B cell (primary cell): ENCODE measurements around the gene DCUN1D3. TPM values are rescaled to one million over a fixed set of nuclear protein-coding genes. Genes with fewer than 3 reads are reported as not detected.

Experiments used
- ATAC-seq: fragments of 200-7000 bp; cut with Tn5 transposase; one replicate; pipeline ENCODE4 v1.10.0; 2021; ENCODE audit warnings: low read depth, mild to moderate bottlenecking, moderate number of reproducible peaks, moderate library complexity
- CTCF ChIA-PET: fragments of 350-600 bp; sonication (Branson Sonifier 250); formaldehyde crosslinking; loops from one replicate; lab custom pipeline; 2021; ENCODE audit warnings: antibody characterized with exemption, inconsistent platforms; lab: Charles Lee
- POLR2A ChIA-PET: fragments of 350-600 bp; sonication (Branson Sonifier 250); formaldehyde crosslinking; loops from one replicate; lab custom pipeline; 2021; ENCODE audit warnings: antibody characterized with exemption; lab: Charles Lee
- DNase-seq: peaks from one replicate; pipeline ENCODE4 v3.0.0; 2013
- H2AFZ ChIP-seq: 2 replicates; pipeline ENCODE4 v1.6.1; 2012; ENCODE audit warnings: mild to moderate bottlenecking, low read depth, low read length; ENCODE audit not compliant: insufficient read depth, poor library complexity, severe bottlenecking
- H3K27ac ChIP-seq, 2 donors: 1 replicate in 1 of 2; 2 replicates in 1 of 2; pipeline ENCODE4 v1.5.1; 2012 to 2013; ENCODE audit warnings: low read length in 2 of 2, mild to moderate bottlenecking in 2 of 2, moderate library complexity in 1 of 2
- H3K27me3 ChIP-seq, 4 experiments: fragments of 200-600 bp in 1 of 4; sonication (generic) in 1 of 4; replicated peaks in 1 of 4; 1 replicate in 2 of 4; 2 replicates in 2 of 4; pipeline versions ENCODE4 v1.6.1 to v1.7.0; 2013 to 2016; ENCODE audit warnings: low read length in 3 of 4, mild to moderate bottlenecking in 2 of 4, mixed read lengths in 1 of 4, moderate library complexity in 1 of 4; ENCODE audit not compliant: insufficient read depth in 4 of 4, control insufficient read depth in 3 of 4; ENCODE audit errors: control extremely low read depth in 1 of 4
- H3K36me3 ChIP-seq, 2 experiments: replicated peaks in 1 of 2; 1 replicate in 1 of 2; 2 replicates in 1 of 2; pipeline versions ENCODE4 v1.6.1 to v1.7.1; 2013; ENCODE audit warnings: low read length in 1 of 2; ENCODE audit not compliant: insufficient read depth in 2 of 2, control insufficient read depth in 1 of 2; ENCODE audit errors: control extremely low read depth in 1 of 2, extremely low read depth in 1 of 2
- H3K4me1 ChIP-seq, 2 donors: fragments of 200-600 bp in 1 of 2; sonication (generic) in 1 of 2; 1 replicate in 1 of 2; 2 replicates in 1 of 2; pipeline versions ENCODE4 v1.5.1 to v1.6.1; 2013 to 2017; ENCODE audit warnings: low read length in 2 of 2; ENCODE audit not compliant: control insufficient read depth in 2 of 2, insufficient read depth in 2 of 2
- H3K4me2 ChIP-seq: replicated peaks from 2 replicates; pipeline ENCODE3; 2012; ENCODE audit warnings: mild to moderate bottlenecking, low read depth, low read length; ENCODE audit not compliant: poor library complexity, severe bottlenecking
- H3K4me3 ChIP-seq, 5 experiments: fragments of 200-600 bp in 1 of 5; sonication (generic) in 1 of 5; 1 replicate in 3 of 5; 2 replicates in 2 of 5; pipeline versions ENCODE4 v1.5.1 to v1.7.0; 2011 to 2016; ENCODE audit warnings: low read length in 4 of 5, mild to moderate bottlenecking in 4 of 5, low read depth in 2 of 5, control low read depth in 1 of 5, moderate library complexity in 1 of 5; ENCODE audit not compliant: insufficient read depth in 1 of 5; ENCODE audit errors: control extremely low read depth in 1 of 5, extremely low read depth in 1 of 5
- H3K79me2 ChIP-seq: fragments of 200-600 bp; sonication (generic); one replicate; pipeline ENCODE4 v1.6.0; 2016; ENCODE audit warnings: low read length; ENCODE audit not compliant: control insufficient read depth, insufficient read depth
- H3K9ac ChIP-seq: fragments of 200-600 bp; sonication (generic); 2 replicates; pipeline ENCODE4 v1.6.1; 2017; ENCODE audit warnings: mild to moderate bottlenecking, low read length, moderate library complexity
- H3K9me3 ChIP-seq, 3 donors: one replicate each; pipeline versions ENCODE4 v1.6.1 to v1.7.1; 2013; ENCODE audit warnings: low read length in 2 of 3; ENCODE audit not compliant: control insufficient read depth in 2 of 3, insufficient read depth in 1 of 3; ENCODE audit errors: control extremely low read depth in 1 of 3
- H4K20me1 ChIP-seq: 2 replicates; pipeline ENCODE4 v1.6.0; 2012; ENCODE audit warnings: mild to moderate bottlenecking, low read length; ENCODE audit not compliant: insufficient read depth, control insufficient read depth, poor library complexity, severe bottlenecking
- H3K27ac Mint-ChIP-seq: one replicate; pipeline ENCODE4 v1.8.0; 2021; ENCODE audit warnings: mixed read lengths
- H3K27me3 Mint-ChIP-seq: one replicate; pipeline ENCODE4 v1.8.0; 2021; ENCODE audit warnings: mixed read lengths
- H3K4me1 Mint-ChIP-seq: one replicate; pipeline ENCODE4 v1.8.0; 2021; ENCODE audit warnings: mixed read lengths
- H3K4me3 Mint-ChIP-seq: one replicate; pipeline ENCODE4 v1.8.0; 2021; ENCODE audit warnings: mixed read lengths
- H3K9me3 Mint-ChIP-seq: one replicate; pipeline ENCODE4 v1.8.0; 2022; ENCODE audit warnings: mixed read lengths; ENCODE audit not compliant: insufficient read depth
- EZH2 ChIP-seq: IDR thresholded peaks from 2 replicates; pipeline ENCODE4 v1.6.1; 2012; ENCODE audit warnings: borderline replicate concordance, low read depth, mild to moderate bottlenecking, moderate library complexity, low read length; ENCODE audit not compliant: insufficient read depth, poor library complexity, severe bottlenecking
- WGBS: methylation state at CpG from one replicate; pipeline ENCODE4 v1.1.5; 2013; ENCODE audit warnings: missing lambda C conversion rate; ENCODE audit not compliant: insufficient coverage; 5-methylcytosine and 5-hydroxymethylcytosine counted together
- intact Hi-C: fragments of 100-400 bp; cut with micrococcal nuclease; formaldehyde crosslinking; loops from one replicate; pipeline ENCODE4 v1.10.0; 2022
- polyA plus RNA-seq: library from polyadenylated mRNA; depleted of rRNA; stranded (reverse); fragments of >200 nt; gene quantifications from 2 replicates; pipeline ENCODE4 v1.2.3, GENCODE V29; 2012
- total RNA-seq, 2 donors: library from RNA; stranded (reverse); fragments of 120-200 nt in 1 of 2; gene quantifications; 1 replicate in 1 of 2; 2 replicates in 1 of 2; pipeline versions ENCODE4 v1.2.3 to v1.2.4, GENCODE V29; 2013 to 2022
- TF ChIP-seq, protein P1 (sequence below): fragments of 200-600 bp; IDR thresholded peaks from one replicate; pipeline ENCODE4 v1.8.0; 2022; ENCODE audit warnings: antibody characterized with exemption, mild to moderate bottlenecking

Gene DCUN1D3
- total and polyA plus RNA-seq, 2 donors (not counting 1 experiment from before 2014, with no cell fraction given) = 2.0 to 5.0 TPM

DNA sequence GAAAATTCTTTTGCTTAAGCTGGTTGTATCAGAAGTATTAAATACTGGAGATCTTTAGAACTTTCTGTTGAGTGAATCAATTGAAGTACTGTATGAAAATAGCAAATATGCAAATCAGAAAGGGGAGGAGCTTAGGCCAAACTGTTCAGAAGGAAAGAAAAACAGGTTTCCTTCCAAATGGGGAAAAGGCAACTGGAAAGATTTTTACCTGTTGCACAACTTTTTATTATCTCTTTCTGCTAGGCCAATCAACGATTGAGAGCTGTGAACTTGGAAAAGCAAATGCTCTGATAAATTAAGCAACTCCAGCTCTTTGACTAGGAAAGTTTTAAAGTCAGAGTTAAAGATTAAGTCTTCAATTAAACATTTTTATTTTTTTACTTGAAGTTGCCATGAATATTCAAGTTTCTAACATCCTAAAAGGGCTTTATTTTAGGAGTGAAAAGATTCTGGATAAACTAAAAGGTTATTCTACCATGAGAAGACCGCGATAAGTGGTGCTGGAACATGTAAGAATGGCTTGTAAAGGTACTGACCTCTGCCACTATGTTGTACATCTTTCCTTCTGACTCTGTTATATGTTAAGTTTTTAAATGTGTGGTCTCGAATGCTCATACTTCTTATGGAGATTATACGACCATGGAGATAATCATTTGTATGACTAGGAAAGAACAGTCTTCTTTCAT is 16.5 kb downstream of the DCUN1D3 start:
- Histone ChIP-seq H3K9me3 (no peaks in the 10 kb centered on the region), H3K79me2 (peaks cover 36% of the 10 kb centered on the region), H3K4me3 (no peak overlapping the region), H2AFZ (no peak overlapping the region), H3K9ac (no peak overlapping the region), H3K36me3 (peaks cover 0 to 2% of the 10 kb centered on the region in 2 experiments), H4K20me1 (no peaks in the 10 kb centered on the region), H3K27me3 (no peaks in the 10 kb centered on the region), H3K27ac (no peak overlapping the region), H3K4me1 (no peaks in the 10 kb centered on the region), H3K4me2 (no peak overlapping the region)
- Mint-ChIP-seq H3K9me3 (no peaks in the 10 kb centered on the region), H3K27ac (no peak overlapping the region), H3K4me3 (no peak overlapping the region), H3K27me3 (no peaks in the 10 kb centered on the region), H3K4me1 (peaks cover 6% of the 10 kb centered on the region)
- intact Hi-C loops = no loop called here
- no peak for TF ChIP-seq EZH2
- TF ChIP-seq, protein P1, sequence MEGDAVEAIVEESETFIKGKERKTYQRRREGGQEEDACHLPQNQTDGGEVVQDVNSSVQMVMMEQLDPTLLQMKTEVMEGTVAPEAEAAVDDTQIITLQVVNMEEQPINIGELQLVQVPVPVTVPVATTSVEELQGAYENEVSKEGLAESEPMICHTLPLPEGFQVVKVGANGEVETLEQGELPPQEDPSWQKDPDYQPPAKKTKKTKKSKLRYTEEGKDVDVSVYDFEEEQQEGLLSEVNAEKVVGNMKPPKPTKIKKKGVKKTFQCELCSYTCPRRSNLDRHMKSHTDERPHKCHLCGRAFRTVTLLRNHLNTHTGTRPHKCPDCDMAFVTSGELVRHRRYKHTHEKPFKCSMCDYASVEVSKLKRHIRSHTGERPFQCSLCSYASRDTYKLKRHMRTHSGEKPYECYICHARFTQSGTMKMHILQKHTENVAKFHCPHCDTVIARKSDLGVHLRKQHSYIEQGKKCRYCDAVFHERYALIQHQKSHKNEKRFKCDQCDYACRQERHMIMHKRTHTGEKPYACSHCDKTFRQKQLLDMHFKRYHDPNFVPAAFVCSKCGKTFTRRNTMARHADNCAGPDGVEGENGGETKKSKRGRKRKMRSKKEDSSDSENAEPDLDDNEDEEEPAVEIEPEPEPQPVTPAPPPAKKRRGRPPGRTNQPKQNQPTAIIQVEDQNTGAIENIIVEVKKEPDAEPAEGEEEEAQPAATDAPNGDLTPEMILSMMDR = no peak
- CTCF ChIA-PET = no interaction called here
- DNase-seq (no peak), ATAC-seq (no peak)
- WGBS = no CpG with 5 or more reads among the region's 5 CpGs
- POLR2A ChIA-PET = no interaction called here

DNA sequence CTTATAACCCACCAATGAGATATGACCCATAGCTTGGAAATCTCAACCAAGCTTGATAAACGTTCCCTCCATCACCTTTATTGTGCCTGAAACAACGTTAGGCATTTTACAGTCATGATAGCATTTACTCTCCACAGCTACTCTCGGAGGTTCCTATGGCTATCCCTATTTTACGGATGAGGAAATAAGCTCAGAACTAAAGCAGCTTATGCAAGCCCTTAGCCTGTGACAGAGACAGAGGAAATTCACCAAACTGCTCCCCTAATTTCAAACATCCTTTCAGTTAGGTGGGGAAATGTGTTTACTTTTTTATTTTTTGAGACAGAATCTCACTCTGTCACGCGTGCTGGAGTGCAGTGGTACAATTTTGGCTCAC is 18.7 kb downstream of the DCUN1D3 start:
- H3K27me3 ChIP-seq = no peaks in the 10 kb centered on the region
- H3K36me3 ChIP-seq = peaks cover 0 to 2% of the 10 kb centered on the region in 2 experiments
- Mint-ChIP-seq H3K4me3 (no peak overlapping the region), H3K9me3 (no peaks in the 10 kb centered on the region), H3K27me3 (no peaks in the 10 kb centered on the region), H3K27ac (no peak overlapping the region), H3K4me1 (peaks cover 6% of the 10 kb centered on the region)
- CTCF ChIA-PET = interaction anchor here (1.2 kb wide), 1 partner anchor 33 kb away, joined by 3 read pairs; no protein-coding TSS in a partner anchor
- H3K27ac ChIP-seq = no peak overlapping the region
- 94% methylated on average over 2 of the region's 6 CpGs for WGBS
- H3K79me2 ChIP-seq = peaks cover 35% of the 10 kb centered on the region
- no peak overlapping the region for H3K9ac ChIP-seq
- H4K20me1 ChIP-seq = no peaks in the 10 kb centered on the region
- no peak overlapping the region for H2AFZ ChIP-seq
- no peaks in the 10 kb centered on the region for H3K9me3 ChIP-seq
- no peak for TF ChIP-seq EZH2
- TF ChIP-seq, protein P1 = no peak
- no peaks in the 10 kb centered on the region for H3K4me1 ChIP-seq
- ATAC-seq (no peak), DNase-seq (no peak)
- intact Hi-C loops = no loop called here
- H3K4me2 ChIP-seq = no peak overlapping the region
- POLR2A ChIA-PET = no interaction called here
- H3K4me3 ChIP-seq = no peak overlapping the region
